Urinary bladder (tissue), 4 donors: ENCODE data around the gene RREB1. TPM values are rescaled to one million over a fixed set of nuclear protein-coding genes. Genes with fewer than 3 reads are reported as not detected.

Experiments used
- DNase-seq: peaks from one replicate; pipeline ENCODE4 v3.0.0-alpha.2; 2015; ENCODE audit errors: extremely low spot score
- H3K27ac ChIP-seq: one replicate; pipeline ENCODE4 v1.5.1; 2013; ENCODE audit warnings: low read depth, mild to moderate bottlenecking, moderate library complexity
- H3K36me3 ChIP-seq: one replicate; pipeline ENCODE4 v1.6.1; 2013; ENCODE audit warnings: mild to moderate bottlenecking, moderate library complexity; ENCODE audit not compliant: insufficient read depth
- H3K4me1 ChIP-seq: one replicate; pipeline ENCODE4 v1.6.1; 2013; ENCODE audit warnings: mild to moderate bottlenecking, moderate library complexity; ENCODE audit not compliant: insufficient read depth
- H3K4me3 ChIP-seq: one replicate; pipeline ENCODE4 v1.5.1; 2013; ENCODE audit warnings: low read depth, low read length
- WGBS: extraction: QIAGEN DNeasy Blood & Tissue Kit; methylation state at CpG from one replicate; pipeline ENCODE4 v1.1.7; 2013; 5-methylcytosine and 5-hydroxymethylcytosine counted together
- polyA plus RNA-seq: library from polyadenylated mRNA; stranded (reverse); fragments of 200-250 nt; gene quantifications from one replicate; pipeline ENCODE4 v1.2.3, GENCODE V29; 2013
- total RNA-seq: library from RNA; depleted of rRNA; stranded (reverse); fragments of >200 nt; gene quantifications from one replicate; pipeline ENCODE4 v1.2.3, GENCODE V29; 2014
- donor health status: healthy with polysubstance abuse.
- donor health status: healthy.

The RREB1 gene
- total and polyA plus RNA-seq, 2 donors: 10.8 to 25.9 TPM

GRCh38 chr6:7080311-7080710, 27.4 kb upstream of the RREB1 start:
- 76% methylated on average over 2 of the region's 2 CpGs for WGBS
- no peak overlapping the region for H3K27ac ChIP-seq
- DNase-seq: no peak
- H3K36me3 ChIP-seq: no peaks in the 10 kb centered on the region
- H3K4me1 ChIP-seq: no peaks in the 10 kb centered on the region
- no peak overlapping the region for H3K4me3 ChIP-seq

DNA sequence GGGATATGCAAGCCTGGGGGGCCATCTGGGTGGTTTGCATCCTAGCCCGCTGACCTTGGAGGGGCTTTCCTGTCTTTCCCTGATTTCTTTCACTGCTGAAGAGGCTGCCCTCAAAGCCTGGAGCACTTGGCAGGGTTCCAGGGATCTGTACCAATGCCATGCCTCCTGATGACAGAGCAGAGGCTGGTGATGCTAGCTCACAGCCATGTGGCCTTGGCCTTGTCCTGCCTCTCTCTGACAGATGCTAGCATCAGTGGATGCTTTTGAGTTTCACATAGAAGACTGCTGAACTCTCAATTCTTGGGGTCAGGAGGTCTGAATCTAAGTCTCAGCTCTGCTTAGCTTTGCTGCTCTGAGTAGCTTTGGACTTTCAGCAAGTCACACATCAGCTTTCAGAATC, 21.9 kb upstream of the RREB1 start:
- WGBS: 89% methylated on average over 1 of the region's 1 CpG
- Histone ChIP-seq H3K27ac (no peak overlapping the region), H3K4me1 (no peaks in the 10 kb centered on the region), H3K4me3 (no peak overlapping the region), H3K36me3 (no peaks in the 10 kb centered on the region)
- DNase-seq: no peak

- DNase-seq: no peak
Observed at GRCh38 chr6:7086488-7086887, 21.3 kb upstream of the RREB1 start.

DNA sequence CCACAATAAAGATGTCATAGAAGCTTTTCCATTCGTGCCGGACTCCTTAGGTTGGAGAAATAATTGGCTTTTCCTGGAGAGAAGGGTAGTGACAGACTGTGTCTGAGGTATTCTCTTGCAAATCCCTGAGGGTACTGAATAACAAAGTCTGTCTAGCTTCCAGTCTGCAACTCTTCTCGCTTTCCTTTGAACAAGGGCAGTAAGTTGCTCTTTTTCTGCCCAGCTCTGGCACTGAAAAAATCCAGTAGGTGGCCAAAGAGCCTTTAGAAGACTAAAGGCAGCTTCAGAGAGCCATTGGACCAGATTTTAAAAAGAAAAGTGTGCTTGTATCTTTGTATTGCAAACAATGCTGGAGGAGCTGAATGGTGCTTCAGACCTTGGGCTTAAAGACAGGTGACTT, 20.7 kb upstream of the RREB1 start:
- H3K4me3 ChIP-seq: no peak overlapping the region
- H3K4me1 ChIP-seq: no peaks in the 10 kb centered on the region
- H3K27ac ChIP-seq: no peak overlapping the region
- no peaks in the 10 kb centered on the region for H3K36me3 ChIP-seq
- 60% methylated on average over 3 of the region's 3 CpGs for WGBS
- DNase-seq: no peak

More at GRCh38 chr6:7086488-7086887, 21.3 kb upstream of the RREB1 start:
- Histone ChIP-seq H3K27ac (no peak overlapping the region), H3K36me3 (no peaks in the 10 kb centered on the region), H3K4me1 (no peaks in the 10 kb centered on the region), H3K4me3 (no peak overlapping the region)
- WGBS: 64% methylated on average over 9 of the region's 9 CpGs

GRCh38 chr6:7087491-7087979, 20.2 kb upstream of the RREB1 start:
- no peak overlapping the region for H3K4me3 ChIP-seq
- no peaks in the 10 kb centered on the region for H3K36me3 ChIP-seq
- WGBS: 78% methylated on average over 7 of the region's 7 CpGs
- H3K4me1 ChIP-seq: no peaks in the 10 kb centered on the region
- no peak for DNase-seq
- no peak overlapping the region for H3K27ac ChIP-seq

- 65% methylated on average over 2 of the region's 2 CpGs for WGBS
- no peak for DNase-seq
- Histone ChIP-seq H3K4me1 (no peaks in the 10 kb centered on the region), H3K36me3 (no peaks in the 10 kb centered on the region), H3K4me3 (no peak overlapping the region), H3K27ac (no peak overlapping the region)
Observed at GRCh38 chr6:7088076-7088742, 19.6 kb upstream of the RREB1 start.

DNA sequence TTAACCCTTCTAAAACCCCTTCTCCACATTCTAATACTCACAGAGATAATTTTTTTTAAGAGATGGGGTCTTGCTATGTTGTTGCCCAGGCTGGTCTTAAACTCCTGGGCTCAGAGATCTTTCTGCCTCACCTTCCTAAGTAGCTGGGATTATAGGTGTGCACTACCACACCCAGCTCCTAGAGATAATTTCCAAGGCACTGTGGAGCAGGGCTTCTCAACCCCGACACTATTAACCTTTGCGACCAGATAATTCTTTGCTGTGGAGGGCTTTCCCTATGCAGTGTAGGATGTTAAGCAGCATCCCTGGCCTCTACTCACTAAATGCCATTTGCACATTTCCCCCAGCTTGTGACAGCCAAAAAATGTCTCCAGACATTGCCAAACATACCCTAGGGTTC, 8.8 kb upstream of the RREB1 start:
- DNase-seq: no peak
- Histone ChIP-seq H3K36me3 (no peaks in the 10 kb centered on the region), H3K4me3 (no peak overlapping the region), H3K27ac (no peak overlapping the region), H3K4me1 (no peaks in the 10 kb centered on the region)
- 81% methylated on average over 2 of the region's 2 CpGs for WGBS

GRCh38 chr6:7100072-7100752, 7.5 kb upstream of the RREB1 start:
- DNase-seq: no peak
- H3K4me1 ChIP-seq: no peaks in the 10 kb centered on the region
- H3K36me3 ChIP-seq: no peaks in the 10 kb centered on the region
- no peak overlapping the region for H3K4me3 ChIP-seq
- 78% methylated on average over 3 of the region's 3 CpGs for WGBS
- H3K27ac ChIP-seq: no peak overlapping the region

DNA sequence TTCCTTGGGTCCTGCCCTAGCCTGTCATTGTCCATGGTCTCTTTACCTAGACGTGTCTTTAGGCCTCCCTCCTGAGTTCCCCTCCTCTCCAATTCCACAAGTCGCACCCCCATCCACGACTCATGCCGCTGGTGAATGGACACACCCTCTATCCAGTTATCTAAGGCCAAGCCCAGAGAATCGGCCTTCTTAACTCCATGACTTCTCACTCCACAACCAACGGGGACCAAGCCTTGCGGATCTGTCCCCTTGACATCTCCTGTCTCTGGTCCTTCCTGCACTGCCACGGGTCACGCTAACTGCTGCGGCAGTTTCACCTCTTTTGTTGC, 7.0 kb upstream of the RREB1 start:
- Histone ChIP-seq H3K27ac (no peak overlapping the region), H3K4me3 (no peak overlapping the region), H3K4me1 (no peaks in the 10 kb centered on the region), H3K36me3 (no peaks in the 10 kb centered on the region)
- 87% methylated on average over 10 of the region's 10 CpGs for WGBS
- no peak for DNase-seq

DNA sequence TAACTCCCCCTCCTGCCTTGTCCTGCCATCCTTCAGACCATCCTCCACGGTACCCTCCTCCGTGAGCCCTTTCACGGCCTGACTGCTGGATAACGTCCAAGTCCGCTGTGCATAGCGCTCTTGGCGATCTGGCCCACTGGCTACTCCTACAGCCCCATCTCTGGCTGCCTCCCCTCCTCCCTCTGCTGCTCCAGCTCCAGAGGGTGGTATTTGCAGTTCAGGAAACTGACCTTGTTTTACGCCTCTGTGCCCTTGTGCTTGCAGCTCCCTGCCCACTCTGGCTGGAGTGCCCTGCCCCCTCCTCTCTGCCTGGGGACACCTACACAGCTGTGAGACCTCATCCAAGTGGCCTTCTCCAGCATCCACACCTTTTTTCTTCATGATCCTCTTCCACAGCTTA, 6.5 kb upstream of the RREB1 start:
- Histone ChIP-seq H3K4me1 (no peaks in the 10 kb centered on the region), H3K27ac (no peak overlapping the region), H3K4me3 (no peak overlapping the region), H3K36me3 (no peaks in the 10 kb centered on the region)
- 85% methylated on average over 8 of the region's 8 CpGs for WGBS
- DNase-seq: no peak

DNA sequence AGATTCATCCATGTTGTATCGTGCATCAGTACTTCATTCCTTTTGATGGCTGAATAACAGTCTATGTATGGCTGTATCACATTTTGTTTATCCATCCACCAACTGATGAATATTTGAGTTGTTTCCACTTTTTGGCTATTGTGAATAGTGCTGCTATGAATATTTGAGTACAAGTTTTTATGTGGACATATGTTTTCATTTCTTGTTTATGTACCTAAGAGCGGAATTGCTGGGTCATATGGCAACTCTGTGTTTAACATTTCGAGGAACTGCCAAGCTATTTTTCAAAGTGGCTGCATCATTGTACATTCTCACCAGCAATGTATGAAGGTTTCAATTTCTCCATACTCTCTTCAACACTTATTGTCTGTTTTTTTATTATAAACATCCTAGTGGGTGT, 3.0 kb upstream of the RREB1 start:
- no peak overlapping the region for H3K4me3 ChIP-seq
- 97% methylated on average over 3 of the region's 3 CpGs for WGBS
- H3K4me1 ChIP-seq: no peaks in the 10 kb centered on the region

GRCh38 chr6:7106215-7106751, 1.5 kb upstream of the RREB1 start:
- 36% methylated on average over 10 of the region's 10 CpGs for WGBS
- H3K36me3 ChIP-seq: no peaks in the 10 kb centered on the region
- no peaks in the 10 kb centered on the region for H3K4me1 ChIP-seq
- no peak for DNase-seq
- H3K27ac ChIP-seq: no peak overlapping the region
- no peak overlapping the region for H3K4me3 ChIP-seq

More for the DNA sequence above, 3.0 kb upstream of the RREB1 start:
- no peak for DNase-seq
- no peaks in the 10 kb centered on the region for H3K36me3 ChIP-seq
- no peak overlapping the region for H3K27ac ChIP-seq

GRCh38 chr6:7106752-7107577, 796 bp upstream of the RREB1 start:
- peak overlapping the region; percentile 91 for H3K4me3 ChIP-seq
- DNase-seq: no peak
- H3K27ac ChIP-seq: peak overlapping the region; percentile 92
- H3K36me3 ChIP-seq: no peaks in the 10 kb centered on the region
- H3K4me1 ChIP-seq: no peaks in the 10 kb centered on the region
- 2% methylated on average over 66 of the region's 66 CpGs for WGBS
